ENCODE measurements around the gene SLC38A9. TPM values are rescaled to one million over a fixed set of nuclear protein-coding genes. Genes with fewer than 3 reads are reported as not detected.
"Not testable (repeated sequence)": the region's sequence is repeated elsewhere in the genome, so short reads cannot be mapped to it uniquely, and the experiment has no call there.

Gene SLC38A9
- total and polyA plus RNA-seq, 2 donors (not counting 1 experiment from before 2014, with no cell fraction given) = 18.1 to 49.7 TPM

GRCh38 chr5:55731848-55732247, 19.7 kb upstream of the SLC38A9 start:
- H4K20me1 ChIP-seq (ENCODE audit: control insufficient read depth, extremely low read depth, insufficient read depth, low read length) = no peaks in the 10 kb centered on the region
- H3K4me1 ChIP-seq (ENCODE audit: control insufficient read depth, extremely low read depth, insufficient read depth, low read length) = no peaks in the 10 kb centered on the region
- no peaks in the 10 kb centered on the region for H3K9me3 ChIP-seq (ENCODE audit: control insufficient read depth, insufficient read depth, low read depth, low read length)
- H3K9ac ChIP-seq (ENCODE audit: insufficient read depth, low read length) = no peak overlapping the region
- no peak overlapping the region for H3K4me2 ChIP-seq (ENCODE audit: extremely low read depth, insufficient read depth, low read length)
- no peaks in the 10 kb centered on the region for H3K79me2 ChIP-seq (ENCODE audit: control insufficient read depth, insufficient read depth, low read length)
- H3K27ac ChIP-seq (ENCODE audit: insufficient read depth, low read length) = no peak overlapping the region
- H3K27me3 ChIP-seq (ENCODE audit: control insufficient read depth, insufficient read depth, low read length) = no peaks in the 10 kb centered on the region
- no peak for DNase-seq (ENCODE audit: low read depth in 2 of 2)
- H3K36me3 ChIP-seq (ENCODE audit: control insufficient read depth, insufficient read depth, low read length) = no peaks in the 10 kb centered on the region
- H2AFZ ChIP-seq (ENCODE audit: low read length) = no peak overlapping the region
- TF ChIP-seq EZH2 (IDR thresholded peaks at IDR 0.05; ENCODE audit: low read length, missing control alignments) (no peak), CTCF (conservative IDR thresholded peaks at IDR 0.05 in 1 of 2, IDR thresholded peaks at IDR 0.05 in 1 of 2; ENCODE audit: low read depth in 1 of 2, low read length in 2 of 2) (no peak)
- H3K4me3 ChIP-seq (replicated peaks in 1 of 4; ENCODE audit: control extremely low read depth in 1 of 4, insufficient read depth in 1 of 4, low read depth in 3 of 4, low read length in 4 of 4) = no peak overlapping the region

GRCh38 chr5:55724281-55724680, 12.2 kb upstream of the SLC38A9 start:
- H3K79me2 ChIP-seq (ENCODE audit: control insufficient read depth, insufficient read depth, low read length) = no peaks in the 10 kb centered on the region
- no peak for DNase-seq (ENCODE audit: low read depth in 2 of 2)
- H3K9me3 ChIP-seq (ENCODE audit: control insufficient read depth, insufficient read depth, low read depth, low read length) = no peaks in the 10 kb centered on the region
- no peaks in the 10 kb centered on the region for H3K36me3 ChIP-seq (ENCODE audit: control insufficient read depth, insufficient read depth, low read length)
- no peak overlapping the region for H3K9ac ChIP-seq (ENCODE audit: insufficient read depth, low read length)
- H3K27me3 ChIP-seq (ENCODE audit: control insufficient read depth, insufficient read depth, low read length) = no peaks in the 10 kb centered on the region
- H3K4me2 ChIP-seq (ENCODE audit: extremely low read depth, insufficient read depth, low read length) = no peak overlapping the region
- no peaks in the 10 kb centered on the region for H4K20me1 ChIP-seq (ENCODE audit: control insufficient read depth, extremely low read depth, insufficient read depth, low read length)
- H3K4me3 ChIP-seq (replicated peaks in 1 of 4; ENCODE audit: control extremely low read depth in 1 of 4, insufficient read depth in 1 of 4, low read depth in 3 of 4, low read length in 4 of 4) = no peak overlapping the region
- no peaks in the 10 kb centered on the region for H3K4me1 ChIP-seq (ENCODE audit: control insufficient read depth, extremely low read depth, insufficient read depth, low read length)
- no peak overlapping the region for H2AFZ ChIP-seq (ENCODE audit: low read length)
- no peak overlapping the region for H3K27ac ChIP-seq (ENCODE audit: insufficient read depth, low read length)
- TF ChIP-seq CTCF (conservative IDR thresholded peaks at IDR 0.05 in 1 of 2, IDR thresholded peaks at IDR 0.05 in 1 of 2; ENCODE audit: low read depth in 1 of 2, low read length in 2 of 2) (no peak), EZH2 (IDR thresholded peaks at IDR 0.05; ENCODE audit: low read length, missing control alignments) (no peak)

GRCh38 chr5:55720188-55720703, 8.1 kb upstream of the SLC38A9 start:
- H4K20me1 ChIP-seq (ENCODE audit: control insufficient read depth, extremely low read depth, insufficient read depth, low read length) = no peaks in the 10 kb centered on the region
- no peaks in the 10 kb centered on the region for H3K4me1 ChIP-seq (ENCODE audit: control insufficient read depth, extremely low read depth, insufficient read depth, low read length)
- no peak overlapping the region for H3K4me3 ChIP-seq (replicated peaks in 1 of 4; ENCODE audit: control extremely low read depth in 1 of 4, insufficient read depth in 1 of 4, low read depth in 3 of 4, low read length in 4 of 4)
- no peak for DNase-seq (ENCODE audit: low read depth in 2 of 2)
- no peak overlapping the region for H3K4me2 ChIP-seq (ENCODE audit: extremely low read depth, insufficient read depth, low read length)
- no peak overlapping the region for H3K27ac ChIP-seq (ENCODE audit: insufficient read depth, low read length)
- no peaks in the 10 kb centered on the region for H3K27me3 ChIP-seq (ENCODE audit: control insufficient read depth, insufficient read depth, low read length)
- H3K36me3 ChIP-seq (ENCODE audit: control insufficient read depth, insufficient read depth, low read length) = no peaks in the 10 kb centered on the region
- TF ChIP-seq CTCF (conservative IDR thresholded peaks at IDR 0.05 in 1 of 2, IDR thresholded peaks at IDR 0.05 in 1 of 2; ENCODE audit: low read depth in 1 of 2, low read length in 2 of 2) (no peak), EZH2 (IDR thresholded peaks at IDR 0.05; ENCODE audit: low read length, missing control alignments) (no peak)
- no peak overlapping the region for H2AFZ ChIP-seq (ENCODE audit: low read length)
- H3K9me3 ChIP-seq (ENCODE audit: control insufficient read depth, insufficient read depth, low read depth, low read length) = no peaks in the 10 kb centered on the region
- H3K79me2 ChIP-seq (ENCODE audit: control insufficient read depth, insufficient read depth, low read length) = no peaks in the 10 kb centered on the region
- no peak overlapping the region for H3K9ac ChIP-seq (ENCODE audit: insufficient read depth, low read length)

GRCh38 chr5:55719026-55719425, 6.9 kb upstream of the SLC38A9 start:
- not testable (repeated sequence) for H3K4me1 ChIP-seq (ENCODE audit: control insufficient read depth, extremely low read depth, insufficient read depth, low read length); H3K9ac ChIP-seq (ENCODE audit: insufficient read depth, low read length); H3K79me2 ChIP-seq (ENCODE audit: control insufficient read depth, insufficient read depth, low read length); H3K4me2 ChIP-seq (ENCODE audit: extremely low read depth, insufficient read depth, low read length); H4K20me1 ChIP-seq (ENCODE audit: control insufficient read depth, extremely low read depth, insufficient read depth, low read length); DNase-seq (ENCODE audit: low read depth in 2 of 2); H3K27ac ChIP-seq (ENCODE audit: insufficient read depth, low read length); H3K36me3 ChIP-seq (ENCODE audit: control insufficient read depth, insufficient read depth, low read length); H2AFZ ChIP-seq (ENCODE audit: low read length); H3K9me3 ChIP-seq (ENCODE audit: control insufficient read depth, insufficient read depth, low read depth, low read length); H3K4me3 ChIP-seq (replicated peaks in 1 of 4; ENCODE audit: control extremely low read depth in 1 of 4, insufficient read depth in 1 of 4, low read depth in 3 of 4, low read length in 4 of 4); H3K27me3 ChIP-seq (ENCODE audit: control insufficient read depth, insufficient read depth, low read length)
